DMS53 treated with DMSO at 0.1 percent for 48 hours (cell line): ENCODE data around the gene RPUSD2.
"Not testable (repeated sequence)": the region's sequence is repeated elsewhere in the genome, so short reads cannot be mapped to it uniquely, and the experiment has no call there.

Experiments
- DNase-seq: peaks from one replicate; lab custom pipeline; 2025; ENCODE audit not compliant: unreplicated experiment; lab: John Stamatoyannopoulos, UW

The RPUSD2 gene

GRCh38 chr15:40565333-40566238 is 3.5 kb upstream of the RPUSD2 start:
- peak; percentile 53 for DNase-seq

DNA sequence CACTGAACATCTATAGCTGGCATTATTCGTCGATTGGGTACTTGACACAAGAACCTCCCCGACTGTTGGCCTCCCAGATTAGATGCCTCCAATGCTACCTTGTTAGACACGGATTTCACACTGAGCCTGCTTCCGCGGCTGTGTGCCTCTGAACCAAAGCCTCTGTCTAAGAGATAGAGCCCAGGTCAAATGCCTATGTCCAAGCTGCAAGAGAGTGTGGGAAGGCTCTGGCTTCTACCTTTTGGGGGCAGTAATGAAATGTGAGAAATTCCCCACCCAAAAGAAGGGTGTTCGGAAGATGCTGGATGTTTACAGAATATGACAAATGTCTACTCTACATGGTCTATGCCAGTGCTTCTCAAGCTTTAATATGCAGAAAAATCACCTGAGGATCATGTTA is 2.0 kb upstream of the RPUSD2 start:
- DNase-seq: peak; percentile 15

DNA sequence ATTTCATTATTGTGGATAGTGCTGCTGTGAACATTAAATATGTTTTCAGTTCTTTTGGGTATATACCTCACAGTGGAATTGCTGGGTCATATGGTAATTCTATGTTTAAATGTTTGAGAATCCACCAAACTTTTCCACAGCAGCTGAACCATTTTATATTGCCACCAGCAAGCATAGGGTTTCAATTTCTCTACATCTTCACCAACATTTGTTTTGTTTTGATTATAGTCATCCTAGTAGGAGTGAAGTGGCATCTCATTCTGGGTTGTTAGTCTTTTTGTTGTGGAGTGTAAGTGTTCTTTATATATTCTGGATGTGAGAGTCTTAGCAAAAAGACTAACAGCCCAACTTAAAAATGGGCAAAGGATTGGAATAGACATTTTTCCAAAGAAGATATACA is 6.0 kb downstream of the RPUSD2 start:
- no peak for DNase-seq

DNA sequence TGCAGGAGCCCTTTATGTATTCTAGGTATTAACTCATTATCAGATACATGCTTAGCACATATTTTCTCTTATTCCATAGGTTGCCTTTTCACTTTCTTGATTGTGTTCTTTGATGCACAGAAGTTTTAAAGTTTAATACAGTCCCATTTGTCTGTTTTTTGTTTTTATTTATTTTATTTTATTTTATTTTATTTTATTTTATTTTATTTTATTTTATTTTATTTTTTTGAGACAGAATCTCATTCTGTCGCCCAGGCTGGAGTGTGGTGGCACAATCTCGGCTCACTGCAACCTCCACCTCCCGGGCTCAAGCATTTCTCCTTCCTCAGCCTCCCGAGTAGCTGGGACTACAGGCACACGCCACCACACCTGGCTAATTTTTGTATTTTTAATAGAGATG is 7.8 kb downstream of the RPUSD2 start:
- not testable (repeated sequence) for DNase-seq

GRCh38 chr15:40578892-40579291 is 9.8 kb downstream of the RPUSD2 start:
- DNase-seq: no peak

DNA sequence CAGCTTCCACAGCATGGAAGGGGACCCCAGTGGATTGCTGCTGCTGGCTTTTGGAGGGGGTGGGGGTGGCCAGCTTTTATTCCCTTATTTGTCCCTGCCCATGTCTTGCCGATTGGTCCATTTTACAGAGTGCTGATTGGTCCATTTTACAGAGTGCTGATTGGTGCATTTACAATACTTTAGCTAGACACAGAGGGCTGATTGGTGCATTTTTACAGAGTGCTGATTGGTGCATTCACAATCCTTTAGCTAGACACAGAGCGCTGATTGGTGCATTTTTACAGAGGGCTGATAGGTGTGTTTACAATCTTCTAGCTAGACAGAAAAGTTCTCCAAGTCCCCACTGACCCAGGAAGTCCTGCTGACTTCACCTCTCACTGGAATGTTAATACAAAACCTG is 12.7 kb downstream of the RPUSD2 start:
- not testable (repeated sequence) for DNase-seq

DNA sequence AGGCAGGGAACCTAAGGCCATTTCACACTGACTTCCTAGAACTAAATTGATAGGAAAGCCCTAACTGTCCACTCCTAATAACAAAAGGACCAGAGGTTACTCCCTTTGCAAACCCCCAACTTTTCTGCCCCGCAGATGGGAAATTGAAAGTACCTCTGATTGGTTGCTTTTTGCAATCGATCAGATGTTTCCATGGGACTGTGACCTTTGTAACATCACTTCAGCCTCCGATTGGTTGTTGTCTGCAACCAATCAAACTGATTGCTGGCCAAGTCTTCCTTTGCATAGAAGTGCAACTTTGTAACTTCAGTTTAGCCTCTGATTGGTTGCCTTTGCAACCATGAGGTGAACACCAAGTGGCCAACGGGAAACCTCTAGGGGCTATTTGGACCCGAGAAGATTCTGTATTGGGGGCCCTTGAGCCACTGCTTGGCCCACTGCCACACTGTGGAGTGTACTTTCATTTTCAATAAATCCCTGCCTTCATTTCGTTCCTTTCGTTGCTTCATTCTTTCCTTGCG is 13.7 kb downstream of the RPUSD2 start:
- DNase-seq: peak; percentile 49

DNA sequence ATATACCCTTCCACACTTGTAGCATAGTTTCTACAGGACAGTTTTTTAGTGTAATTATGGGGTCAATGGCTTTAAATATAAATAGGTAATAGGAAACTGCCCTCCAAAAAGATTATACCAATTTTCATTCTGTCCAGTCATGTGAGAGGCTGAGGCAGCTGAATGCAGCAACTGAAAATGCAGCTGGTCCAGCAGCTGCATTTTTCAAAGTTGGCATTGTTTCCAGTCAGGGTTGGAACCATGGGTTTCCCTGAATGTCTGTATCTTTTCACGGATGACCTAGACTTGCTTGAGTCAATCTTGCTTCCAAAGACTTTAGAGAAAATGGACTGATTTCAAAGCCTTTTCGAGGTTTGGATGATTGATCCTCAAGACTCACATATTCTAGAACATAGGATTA is 15.1 kb downstream of the RPUSD2 start:
- peak; percentile 5 for DNase-seq

- peak; percentile 15 for DNase-seq
These were observed 21.6 kb downstream of the RPUSD2 start for GRCh38 chr15:40590667-40591050.

DNA sequence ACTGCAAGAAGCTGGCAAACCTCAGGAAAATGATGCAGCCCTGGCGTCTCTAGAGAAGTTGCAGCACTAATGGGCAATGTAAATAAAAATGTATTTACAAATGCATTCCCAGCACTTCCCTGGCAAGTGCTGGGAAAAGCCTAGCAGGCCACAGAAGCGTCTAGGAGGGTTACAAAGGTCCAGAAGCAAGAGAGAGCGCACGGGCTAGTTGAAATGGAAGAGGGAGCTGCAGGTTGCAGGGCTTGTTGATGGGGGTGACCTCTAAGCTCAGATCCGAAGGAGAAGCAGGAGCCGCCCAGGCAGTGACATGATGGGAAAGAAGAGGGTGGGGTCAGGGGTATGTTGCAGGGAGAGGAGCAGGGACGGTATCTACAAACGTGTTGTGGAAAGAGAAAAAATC is 22.3 kb downstream of the RPUSD2 start:
- peak; percentile 4 for DNase-seq

- DNase-seq: no peak
These were observed 24.1 kb downstream of the RPUSD2 start for GRCh38 chr15:40593165-40593564.

DNA sequence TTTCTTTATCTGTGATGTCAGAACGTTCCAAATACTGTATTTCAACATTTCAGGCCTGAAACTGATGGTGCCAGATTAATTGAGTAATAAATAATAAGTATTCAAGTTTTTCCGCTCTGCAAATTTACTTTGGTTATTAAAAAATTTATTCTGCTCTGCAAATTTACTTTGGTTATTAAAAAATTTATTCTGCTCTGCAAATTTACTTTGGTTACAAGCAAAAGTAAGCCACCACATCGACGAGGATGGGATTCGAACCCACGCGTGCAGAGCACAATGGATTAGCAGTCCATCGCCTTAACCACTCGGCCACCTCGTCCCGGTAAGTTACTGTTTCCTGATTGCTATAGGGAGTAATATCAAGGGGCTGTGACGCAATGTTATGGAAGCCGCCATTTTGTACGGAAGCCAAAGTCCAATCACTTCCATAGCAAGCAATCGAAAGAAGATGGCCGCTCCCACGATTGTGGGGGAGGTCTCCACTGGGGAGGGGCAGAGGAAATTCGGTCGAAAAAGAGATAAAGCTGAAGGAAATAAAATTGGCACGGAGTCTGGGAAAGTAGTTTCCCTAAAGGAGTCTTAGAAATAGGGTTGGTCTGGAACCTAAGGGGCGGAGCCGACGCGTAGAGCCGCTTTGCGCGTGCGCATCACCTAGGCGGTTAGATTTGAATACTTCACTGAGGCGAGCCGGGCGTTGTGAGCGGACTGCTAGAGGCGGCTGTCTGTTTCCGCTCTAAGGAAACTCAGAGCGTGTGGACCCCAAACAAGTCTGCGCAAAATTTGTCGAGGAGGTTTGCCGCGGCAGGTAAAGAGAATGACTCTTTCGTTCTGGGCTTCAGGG is 24.7 kb downstream of the RPUSD2 start, which contains the start of gene KNL1:
Gene KNL1 (plus strand): TSS at position 662 of the 841 bp plus-strand sequence. CDS start 8,683 bp downstream, outside the sequence.
- peak; percentile 89 for DNase-seq

- DNase-seq: peak; percentile 32
These were observed 25.3 kb downstream of the RPUSD2 start for GRCh38 chr15:40594429-40594836.

- DNase-seq: no peak
These were observed 26.1 kb downstream of the RPUSD2 start for GRCh38 chr15:40595219-40595618.

DNA sequence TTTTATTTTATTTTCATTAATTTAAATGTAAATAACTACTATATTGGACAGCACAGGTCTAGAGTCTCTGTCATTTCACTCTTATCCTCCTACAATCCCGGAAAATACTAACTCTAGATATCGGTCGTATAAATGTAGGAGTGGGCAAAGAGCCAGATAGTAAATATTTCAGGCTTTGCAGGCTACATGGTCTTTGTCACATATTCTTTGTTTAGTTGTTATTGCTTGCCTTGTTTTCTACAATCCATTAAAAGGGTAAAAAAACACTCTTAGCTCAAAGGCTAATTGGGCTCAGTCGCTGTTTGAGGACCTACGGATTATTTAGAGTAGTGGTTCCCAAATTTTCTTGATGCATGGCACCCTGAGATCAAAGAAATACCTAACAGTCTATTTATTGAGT is 26.7 kb downstream of the RPUSD2 start:
- DNase-seq: no peak

- DNase-seq: no peak
These were observed 27.9 kb downstream of the RPUSD2 start for GRCh38 chr15:40597024-40597423.

GRCh38 chr15:40598126-40598525 is 29.0 kb downstream of the RPUSD2 start:
- DNase-seq: no peak

GRCh38 chr15:40598672-40599071 is 29.6 kb downstream of the RPUSD2 start:
- no peak for DNase-seq

- no peak for DNase-seq
These were observed 31.9 kb downstream of the RPUSD2 start for GRCh38 chr15:40600956-40601355.

DNA sequence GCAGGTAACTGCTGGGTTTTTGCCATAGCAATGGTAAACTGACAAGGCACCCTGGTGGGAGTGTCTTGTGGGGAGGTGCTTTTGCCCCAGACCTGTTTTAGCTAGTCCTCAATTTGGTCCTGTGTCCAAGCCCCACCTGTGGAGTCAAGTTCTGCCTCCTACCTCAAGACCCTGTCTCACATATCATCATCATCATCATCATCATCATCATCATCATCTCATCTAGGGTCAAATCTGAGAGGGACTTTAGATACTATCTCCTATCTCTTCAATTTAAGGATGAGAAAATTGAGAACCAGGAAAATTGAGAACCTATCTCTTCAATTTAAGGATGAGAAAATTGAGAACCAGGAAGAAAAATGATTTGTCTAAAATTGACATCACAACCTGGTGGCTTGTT is 34.8 kb downstream of the RPUSD2 start:
- no peak for DNase-seq

DNA sequence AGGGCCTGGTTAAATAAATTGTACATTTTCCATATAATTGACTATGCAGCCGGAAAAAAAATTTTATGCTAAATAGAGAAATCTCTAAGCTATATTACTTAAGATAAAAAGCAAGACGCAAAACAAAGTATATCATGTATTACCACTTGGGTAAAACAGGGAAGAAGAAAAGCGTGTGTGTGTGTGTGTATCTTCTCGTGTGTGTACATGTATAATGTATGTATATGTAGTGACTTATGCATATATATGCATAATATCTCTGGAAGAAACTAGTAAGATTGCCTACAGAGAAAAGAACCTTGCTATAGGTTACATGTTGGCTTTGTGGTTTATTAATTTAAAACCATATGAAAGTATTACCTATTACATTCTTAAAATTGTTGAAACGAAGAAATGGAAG is 44.0 kb downstream of the RPUSD2 start:
- no peak for DNase-seq

- no peak for DNase-seq
These were observed 48.9 kb downstream of the RPUSD2 start for GRCh38 chr15:40618023-40618422.
